Thyroid gland (tissue), 4 donors: ENCODE data around the gene CEP295NL. TPM values are rescaled to one million over a fixed set of nuclear protein-coding genes. Genes with fewer than 3 reads are reported as not detected.

Experiments used
- DNase-seq, 2 donors: peaks; one replicate each; pipeline ENCODE4 v3.0.0-alpha.2; 2019
- H3K27ac ChIP-seq, 3 donors: fragments of 200-600 bp; sonication (generic); 1 replicate in 2 of 3; 2 replicates in 1 of 3; pipeline ENCODE4 v1.5.1; 2016 to 2019; ENCODE audit warnings: mild to moderate bottlenecking in 1 of 3, moderate library complexity in 1 of 3
- H3K27me3 ChIP-seq: fragments of 200-600 bp; sonication (generic); one replicate; pipeline ENCODE4 v1.5.1; 2019
- H3K36me3 ChIP-seq, 2 donors: fragments of 200-600 bp; sonication (generic); one replicate each; pipeline ENCODE4 v1.5.1; 2016 to 2019
- H3K4me1 ChIP-seq, 2 donors: fragments of 200-600 bp; sonication (generic); one replicate each; pipeline ENCODE4 v1.5.1; 2017 to 2019
- H3K4me3 ChIP-seq, 3 donors: fragments of 200-600 bp; sonication (generic); replicated peaks in 1 of 3; 1 replicate in 2 of 3; 2 replicates in 1 of 3; pipeline ENCODE4 v1.5.1; 2016; ENCODE audit warnings: mild to moderate bottlenecking in 1 of 3
- H3K9me3 ChIP-seq: fragments of 200-600 bp; sonication (generic); one replicate; pipeline ENCODE4 v1.5.1; 2017
- CTCF ChIP-seq, 6 experiments: fragments of 200-600 bp in 3 of 6; fragments of 450-650 bp in 3 of 6; sonication (generic) in 3 of 6; IDR thresholded peaks; one replicate each; pipeline ENCODE4 v1.5.1; 2016 to 2019; ENCODE audit warnings: antibody characterized with exemption in 6 of 6, mild to moderate bottlenecking in 2 of 6, inconsistent platforms in 1 of 6, moderate library complexity in 1 of 6
- POLR2A ChIP-seq, 2 donors: fragments of 450-650 bp; IDR thresholded peaks; one replicate each; pipeline ENCODE4 v1.6.1; 2017; ENCODE audit warnings: antibody characterized with exemption in 2 of 2, mild to moderate bottlenecking in 2 of 2, moderate library complexity in 1 of 2
- WGBS, 2 donors: methylation state at CpG; one replicate each; pipeline ENCODE4 v1.1.5; 2017; 5-methylcytosine and 5-hydroxymethylcytosine counted together
- intact Hi-C: fragments of 100-400 bp; cut with DNase I; formaldehyde crosslinking; loops from one replicate; pipeline ENCODE4 v1.15.1; 2023
- total RNA-seq, 4 donors: library from RNA; depleted of rRNA; stranded (reverse); fragments of >200 nt; gene quantifications; one replicate each; pipeline ENCODE4 v1.2.3, GENCODE V29; 2016

The CEP295NL gene
- total RNA-seq, 4 donors from 2014 or later, result 0.67 to 1.6 (median 1.4) TPM

GRCh38 chr17:78944026-78944425 is 41.0 kb upstream of the CEP295NL start:
- Histone ChIP-seq H3K36me3 (no peaks in the 10 kb centered on the region), H3K27ac (no peak overlapping the region), H3K4me1 (peaks cover 15 to 34% of the 10 kb centered on the region in 2 donors), H3K9me3 (no peaks in the 10 kb centered on the region), H3K27me3 (no peaks in the 10 kb centered on the region), H3K4me3 (no peak overlapping the region)
- intact Hi-C loops, result no loop called here
- no peak for DNase-seq
- WGBS, 2 donors, result 89 to 94% methylated on average over 7 of the region's 7 CpGs
- no peak for TF ChIP-seq CTCF (IDR thresholded peaks at IDR 0.05)
- no peak for TF ChIP-seq POLR2A (IDR thresholded peaks at IDR 0.05)

DNA sequence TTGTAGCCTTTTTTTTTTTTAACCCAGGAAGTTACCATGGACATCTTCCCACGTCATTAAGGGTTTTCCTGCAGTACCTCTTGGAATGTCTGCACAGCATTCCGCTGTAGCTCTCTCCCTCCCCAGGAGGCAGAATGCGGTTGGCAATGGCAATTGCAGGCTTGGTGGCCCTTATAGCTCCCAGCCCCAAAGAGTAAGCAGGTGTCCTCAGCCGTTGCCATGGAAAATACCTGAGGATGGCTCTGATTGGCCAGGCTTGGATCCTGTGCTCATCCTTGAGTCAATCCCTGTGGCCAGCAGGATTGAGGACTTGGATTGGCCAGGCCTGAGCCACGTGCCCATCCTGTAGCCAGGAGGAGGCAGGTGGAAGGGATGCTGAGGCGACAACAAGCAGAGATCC is 37.7 kb upstream of the CEP295NL start:
- no peaks in the 10 kb centered on the region for H3K9me3 ChIP-seq
- H3K4me3 ChIP-seq, result no peak overlapping the region
- H3K36me3 ChIP-seq, result no peaks in the 10 kb centered on the region
- intact Hi-C loops, result no loop called here
- H3K4me1 ChIP-seq, result peaks cover 0 to 19% of the 10 kb centered on the region in 2 donors
- TF ChIP-seq POLR2A (IDR thresholded peaks at IDR 0.05) (no peak), CTCF (IDR thresholded peaks at IDR 0.05) (no peak)
- no peak overlapping the region for H3K27ac ChIP-seq
- WGBS, 2 donors, result 68 to 74% methylated on average over 6 of the region's 6 CpGs
- DNase-seq, result no peak
- H3K27me3 ChIP-seq, result no peaks in the 10 kb centered on the region

GRCh38 chr17:78940258-78940657 is 37.3 kb upstream of the CEP295NL start:
- H3K27ac ChIP-seq, result no peak overlapping the region
- 86 to 88% methylated on average over 5 of the region's 5 CpGs for WGBS, 2 donors
- TF ChIP-seq CTCF (IDR thresholded peaks at IDR 0.05) (no peak), POLR2A (IDR thresholded peaks at IDR 0.05) (no peak)

DNA sequence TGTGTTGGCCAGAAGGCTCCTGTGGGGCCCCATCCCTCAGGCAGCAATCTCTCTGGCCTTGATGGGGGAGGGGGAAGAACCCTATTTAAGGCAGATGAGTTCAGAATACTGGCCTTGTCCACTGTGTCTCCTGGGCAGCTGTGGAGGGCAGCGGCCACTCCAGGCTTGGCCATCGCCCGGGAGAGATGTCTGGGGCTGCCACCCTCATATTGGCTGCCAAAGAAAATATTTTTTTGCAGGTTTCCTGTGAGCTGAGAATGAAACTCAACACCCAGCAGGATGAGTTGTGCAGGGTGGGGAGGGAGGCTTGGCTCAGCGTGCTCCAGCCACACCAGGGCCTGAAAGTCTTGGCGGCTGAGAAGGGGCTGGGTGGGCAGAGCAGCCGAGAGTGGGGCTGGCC is 36.6 kb upstream of the CEP295NL start:
- no peak overlapping the region for H3K4me3 ChIP-seq
- TF ChIP-seq CTCF (IDR thresholded peaks at IDR 0.05) (no peak), POLR2A (IDR thresholded peaks at IDR 0.05) (no peak)
- DNase-seq, result no peak
- H3K27ac ChIP-seq, result no peak overlapping the region
- no peaks in the 10 kb centered on the region for H3K36me3 ChIP-seq
- H3K27me3 ChIP-seq, result no peaks in the 10 kb centered on the region
- intact Hi-C loops, result no loop called here
- 53 to 58% methylated on average over 3 to 6 of the region's 6 CpGs for WGBS, 2 donors
- H3K4me1 ChIP-seq, result peaks cover 4 to 17% of the 10 kb centered on the region in 2 donors
- no peaks in the 10 kb centered on the region for H3K9me3 ChIP-seq

More at GRCh38 chr17:78940258-78940657, 37.3 kb upstream of the CEP295NL start:
- H3K4me1 ChIP-seq, result peaks cover 0 to 16% of the 10 kb centered on the region in 2 donors
- no peak for DNase-seq
- no peaks in the 10 kb centered on the region for H3K27me3 ChIP-seq
- no peak overlapping the region for H3K4me3 ChIP-seq
- no peaks in the 10 kb centered on the region for H3K9me3 ChIP-seq
- intact Hi-C loops, result no loop called here
- H3K36me3 ChIP-seq, result no peaks in the 10 kb centered on the region

GRCh38 chr17:78937561-78937960 is 34.6 kb upstream of the CEP295NL start:
- H3K4me3 ChIP-seq, result no peak overlapping the region
- peaks cover 14 to 32% of the 10 kb centered on the region in 2 donors for H3K4me1 ChIP-seq
- H3K9me3 ChIP-seq, result no peaks in the 10 kb centered on the region
- WGBS, 2 donors, result 79 to 87% methylated on average over 11 of the region's 11 CpGs
- H3K36me3 ChIP-seq, result no peaks in the 10 kb centered on the region
- no peak for DNase-seq
- no peak overlapping the region for H3K27ac ChIP-seq
- no peak for TF ChIP-seq CTCF (IDR thresholded peaks at IDR 0.05)
- no peak for TF ChIP-seq POLR2A (IDR thresholded peaks at IDR 0.05)
- H3K27me3 ChIP-seq, result no peaks in the 10 kb centered on the region
- intact Hi-C loops, result no loop called here
